Measurements from ENCODE around the gene H2BK1. TPM values are rescaled to one million over a fixed set of nuclear protein-coding genes. Genes with fewer than 3 reads are reported as not detected.

H2BK1 gene
- total RNA-seq, 1 donor from 2014 or later: not detected

GRCh38 chr7:151172273-151173141 is 37.8 kb downstream of the H2BK1 start:
- Mint-ChIP-seq H3K36me3 (ENCODE audit: low read depth) (no peaks in the 10 kb centered on the region), H3K4me1 (peaks cover 14% of the 10 kb centered on the region), H3K4me3 (peak overlapping the region; percentile 21), H3K27ac (ENCODE audit: unreplicated experiment) (no peak overlapping the region), H3K9me3 (no peaks in the 10 kb centered on the region), H3K27me3 (ENCODE audit: low read depth) (peaks cover 49% of the 10 kb centered on the region)
- DNase-seq (ENCODE audit: low read depth, low spot score): peak; percentile 86
- TF ChIP-seq CTCF (conservative IDR thresholded peaks at IDR 0.05): peak; percentile 100

GRCh38 chr7:151168787-151169162 is 41.5 kb downstream of the H2BK1 start:
- Mint-ChIP-seq H3K4me3 (peak overlapping the region; percentile 84), H3K27me3 (ENCODE audit: low read depth) (peaks cover 48% of the 10 kb centered on the region), H3K9me3 (no peaks in the 10 kb centered on the region), H3K27ac (ENCODE audit: unreplicated experiment) (no peak overlapping the region), H3K4me1 (peaks cover 18% of the 10 kb centered on the region), H3K36me3 (ENCODE audit: low read depth) (no peaks in the 10 kb centered on the region)
- TF ChIP-seq CTCF (conservative IDR thresholded peaks at IDR 0.05): no peak
- DNase-seq (ENCODE audit: low read depth, low spot score): no peak

GRCh38 chr7:151168003-151168786 is 42.1 kb downstream of the H2BK1 start:
- Mint-ChIP-seq H3K27ac (ENCODE audit: unreplicated experiment) (no peak overlapping the region), H3K27me3 (ENCODE audit: low read depth) (peaks cover 46% of the 10 kb centered on the region), H3K4me3 (peak overlapping the region; percentile 84), H3K9me3 (no peaks in the 10 kb centered on the region), H3K36me3 (ENCODE audit: low read depth) (no peaks in the 10 kb centered on the region), H3K4me1 (peaks cover 18% of the 10 kb centered on the region)
- DNase-seq (ENCODE audit: low read depth, low spot score): peak; percentile 53
- TF ChIP-seq CTCF (conservative IDR thresholded peaks at IDR 0.05): peak; percentile 79

GRCh38 chr7:151167197-151167961 is 42.9 kb downstream of the H2BK1 start, which contains the start of gene GBX1:
GBX1 (minus strand) TSS chr7:151167694; CDS start chr7:151167548, 146 bp downstream.
- peak; percentile 56 for TF ChIP-seq CTCF (conservative IDR thresholded peaks at IDR 0.05)

GRCh38 chr7:151166629-151167196 is 43.6 kb downstream of the H2BK1 start:
- Mint-ChIP-seq H3K36me3 (ENCODE audit: low read depth) (no peaks in the 10 kb centered on the region), H3K4me3 (peak overlapping the region; percentile 81)
- no peak for DNase-seq (ENCODE audit: low read depth, low spot score)

More at GRCh38 chr7:151167197-151167961, 42.9 kb downstream of the H2BK1 start, which contains the start of gene GBX1:
- H3K36me3 Mint-ChIP-seq (ENCODE audit: low read depth): no peaks in the 10 kb centered on the region
- H3K27me3 Mint-ChIP-seq (ENCODE audit: low read depth): peaks cover 39% of the 10 kb centered on the region
- H3K27ac Mint-ChIP-seq (ENCODE audit: unreplicated experiment): no peak within 1 kb of the TSS
- H3K9me3 Mint-ChIP-seq: no peaks in the 10 kb centered on the region
- peak within 1 kb of the TSS; percentile 84 for H3K4me3 Mint-ChIP-seq
- peak; percentile 41 for DNase-seq (ENCODE audit: low read depth, low spot score)
- H3K4me1 Mint-ChIP-seq: peaks cover 13% of the 10 kb centered on the region

More at GRCh38 chr7:151166629-151167196, 43.6 kb downstream of the H2BK1 start:
- no peak for TF ChIP-seq CTCF (conservative IDR thresholded peaks at IDR 0.05)
- H3K27ac Mint-ChIP-seq (ENCODE audit: unreplicated experiment): no peak overlapping the region
- H3K9me3 Mint-ChIP-seq: no peaks in the 10 kb centered on the region
- H3K4me1 Mint-ChIP-seq: peaks cover 11% of the 10 kb centered on the region
- H3K27me3 Mint-ChIP-seq (ENCODE audit: low read depth): peaks cover 35% of the 10 kb centered on the region
